Measurements from ENCODE around the gene PRR16.

The PRR16 gene

GRCh38 chr5:120464627-120465435 lies 731 bp downstream of the PRR16 start:
- DNase-seq: no peak

GRCh38 chr5:120465436-120465961 lies 1.4 kb downstream of the PRR16 start:
- DNase-seq: no peak

GRCh38 chr5:120466341-120467006 lies 2.4 kb downstream of the PRR16 start:
- no peak for DNase-seq

- no peak for DNase-seq
Observed at GRCh38 chr5:120471971-120472370, 7.9 kb downstream of the PRR16 start.

GRCh38 chr5:120472911-120473310 lies 8.8 kb downstream of the PRR16 start:
- DNase-seq: no peak

GRCh38 chr5:120473332-120473731 lies 9.2 kb downstream of the PRR16 start:
- no peak for DNase-seq

GRCh38 chr5:120476063-120476462 lies 12.0 kb downstream of the PRR16 start:
- DNase-seq: no peak

GRCh38 chr5:120479066-120479465 lies 15.0 kb downstream of the PRR16 start:
- no peak for DNase-seq

GRCh38 chr5:120499876-120500563 lies 35.9 kb downstream of the PRR16 start:
- DNase-seq: no peak

GRCh38 chr5:120502531-120502930 lies 38.4 kb downstream of the PRR16 start:
- DNase-seq: no peak

GRCh38 chr5:120503341-120503740 lies 39.2 kb downstream of the PRR16 start:
- no peak for DNase-seq

- no peak for DNase-seq
Observed at GRCh38 chr5:120504057-120504456, 40.0 kb downstream of the PRR16 start.

GRCh38 chr5:120507197-120507596 lies 43.1 kb downstream of the PRR16 start:
- DNase-seq: no peak

- no peak for DNase-seq
Observed at GRCh38 chr5:120507800-120508463, 43.8 kb downstream of the PRR16 start.

- no peak for DNase-seq
Observed at GRCh38 chr5:120509053-120509452, 45.0 kb downstream of the PRR16 start.

GRCh38 chr5:120510098-120510637 lies 46.1 kb downstream of the PRR16 start:
- DNase-seq: no peak

GRCh38 chr5:120510994-120511686 lies 47.0 kb downstream of the PRR16 start:
- DNase-seq: no peak

GRCh38 chr5:120512068-120512467 lies 48.0 kb downstream of the PRR16 start:
- DNase-seq: no peak

- DNase-seq: no peak
Observed at GRCh38 chr5:120512791-120513650, 48.9 kb downstream of the PRR16 start.

GRCh38 chr5:120516805-120517204 lies 52.7 kb downstream of the PRR16 start:
- DNase-seq: no peak
